Measurements from ENCODE around the gene DENND6B.
"Not testable (repeated sequence)": the region's sequence is repeated elsewhere in the genome, so short reads cannot be mapped to it uniquely, and the experiment has no call there.

DENND6B gene

GRCh38 chr22:50338860-50339462 lies 12.1 kb upstream of the DENND6B start:
- DNase-seq (ENCODE audit: low read depth, low spot score) = no peak

- DNase-seq (ENCODE audit: low read depth, low spot score) = no peak
Observed at GRCh38 chr22:50338042-50338573, 11.3 kb upstream of the DENND6B start.

GRCh38 chr22:50337262-50338041 lies 10.6 kb upstream of the DENND6B start:
- no peak for DNase-seq (ENCODE audit: low read depth, low spot score)

GRCh38 chr22:50334433-50334832 lies 7.6 kb upstream of the DENND6B start:
- not testable (repeated sequence) for DNase-seq (ENCODE audit: low read depth, low spot score)

- DNase-seq (ENCODE audit: low read depth, low spot score) = no peak
Observed at GRCh38 chr22:50329236-50329635, 2.4 kb upstream of the DENND6B start.

GRCh38 chr22:50327711-50328019 lies 853 bp upstream of the DENND6B start:
- DNase-seq (ENCODE audit: low read depth, low spot score) = no peak

- DNase-seq (ENCODE audit: low read depth, low spot score) = no peak
Observed at GRCh38 chr22:50326225-50326955, 422 bp downstream of the DENND6B start.

- DNase-seq (ENCODE audit: low read depth, low spot score) = no peak
Observed at GRCh38 chr22:50325444-50326224, 1.2 kb downstream of the DENND6B start.

GRCh38 chr22:50323900-50324299 lies 2.9 kb downstream of the DENND6B start:
- no peak for DNase-seq (ENCODE audit: low read depth, low spot score)

DNA sequence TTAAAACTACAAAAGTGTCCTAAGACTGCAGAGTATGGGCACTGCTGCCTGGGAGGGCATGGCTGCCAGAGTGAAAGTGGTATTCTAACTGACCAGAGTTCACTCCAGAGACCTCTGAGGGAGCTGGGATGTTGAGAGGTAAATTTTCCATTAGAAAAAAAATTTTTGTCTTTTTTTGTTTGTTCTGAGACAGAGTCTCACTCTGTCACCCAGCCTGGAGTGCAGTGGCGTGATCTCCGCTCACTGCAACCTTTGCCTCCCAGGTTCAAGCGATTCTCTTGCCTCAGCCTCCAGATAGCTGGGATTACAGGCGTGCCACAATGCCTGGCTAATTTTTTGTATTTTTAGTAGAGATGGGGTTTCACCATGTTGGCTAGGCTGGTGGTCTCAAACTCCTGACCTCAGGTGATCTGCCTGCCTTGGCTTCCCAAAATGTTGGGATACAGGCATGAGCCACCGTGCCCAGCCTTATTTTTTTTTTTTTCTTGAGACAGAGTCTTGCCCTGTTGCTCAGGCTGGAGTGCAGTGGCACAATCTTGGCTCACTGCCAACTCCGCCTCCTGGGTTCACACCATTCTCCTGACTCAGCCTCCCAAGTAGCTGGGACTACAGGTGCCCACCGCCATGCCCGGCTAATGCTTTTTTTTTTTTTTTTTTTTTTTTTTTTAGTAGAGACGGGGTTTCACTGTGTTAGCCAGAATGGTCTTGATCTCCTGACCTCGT lies 4.3 kb downstream of the DENND6B start:
- not testable (repeated sequence) for DNase-seq (ENCODE audit: low read depth, low spot score)

DNA sequence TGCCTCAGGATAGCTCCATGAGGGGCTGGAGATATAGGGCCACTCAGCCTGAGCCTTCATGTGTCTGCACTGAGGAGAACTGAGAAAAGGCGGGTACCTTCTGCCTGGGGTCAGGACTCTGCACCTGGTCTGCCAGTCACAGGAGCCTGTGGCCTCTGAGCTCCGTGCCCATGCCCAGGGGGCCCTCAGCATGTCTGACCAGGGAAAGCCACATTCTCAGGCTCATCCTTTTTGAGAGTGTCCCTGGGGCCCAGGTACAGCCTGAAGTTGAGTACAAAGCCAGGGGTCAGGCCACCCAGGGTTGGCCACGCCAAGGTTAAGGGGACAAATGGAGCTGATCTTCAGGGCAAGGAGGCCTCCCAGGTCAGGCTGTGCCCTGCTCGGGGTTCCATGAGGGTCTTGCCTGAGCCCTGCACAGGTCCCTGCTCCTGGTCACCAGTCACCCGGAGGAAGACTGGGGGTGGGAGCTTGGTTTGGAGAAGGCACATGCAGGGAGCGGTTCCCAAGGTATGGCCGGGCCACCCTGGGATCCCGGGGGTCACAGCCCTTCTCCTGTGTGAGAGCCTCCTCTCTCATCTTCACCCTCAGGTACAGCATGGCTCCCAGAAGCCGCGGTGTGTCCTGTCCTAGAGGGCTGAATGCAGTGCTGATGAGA lies 6.0 kb downstream of the DENND6B start:
- no peak for DNase-seq (ENCODE audit: low read depth, low spot score)

DNA sequence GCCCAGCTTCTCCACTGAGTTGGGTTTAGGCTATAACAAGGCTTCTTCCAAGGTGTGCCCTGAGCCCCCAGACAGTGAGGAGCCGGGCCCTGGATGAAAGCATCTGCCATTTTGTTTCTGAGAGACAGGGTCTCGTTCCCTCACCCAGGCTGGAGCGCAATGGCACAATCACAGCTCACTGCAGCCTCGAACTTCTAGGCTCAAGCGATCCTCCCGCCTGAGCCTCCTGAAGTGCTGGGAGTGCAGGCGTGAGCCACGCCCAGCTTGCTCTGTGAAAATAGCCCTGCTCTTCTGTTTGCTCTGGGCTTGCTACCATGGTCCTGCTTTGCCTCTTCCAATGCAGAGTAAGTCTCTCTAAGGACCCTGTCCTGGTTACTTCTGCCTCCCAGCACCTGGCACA lies 6.7 kb downstream of the DENND6B start:
- no peak for DNase-seq (ENCODE audit: low read depth, low spot score)

GRCh38 chr22:50319503-50319951 lies 7.3 kb downstream of the DENND6B start:
- DNase-seq (ENCODE audit: low read depth, low spot score) = no peak

DNA sequence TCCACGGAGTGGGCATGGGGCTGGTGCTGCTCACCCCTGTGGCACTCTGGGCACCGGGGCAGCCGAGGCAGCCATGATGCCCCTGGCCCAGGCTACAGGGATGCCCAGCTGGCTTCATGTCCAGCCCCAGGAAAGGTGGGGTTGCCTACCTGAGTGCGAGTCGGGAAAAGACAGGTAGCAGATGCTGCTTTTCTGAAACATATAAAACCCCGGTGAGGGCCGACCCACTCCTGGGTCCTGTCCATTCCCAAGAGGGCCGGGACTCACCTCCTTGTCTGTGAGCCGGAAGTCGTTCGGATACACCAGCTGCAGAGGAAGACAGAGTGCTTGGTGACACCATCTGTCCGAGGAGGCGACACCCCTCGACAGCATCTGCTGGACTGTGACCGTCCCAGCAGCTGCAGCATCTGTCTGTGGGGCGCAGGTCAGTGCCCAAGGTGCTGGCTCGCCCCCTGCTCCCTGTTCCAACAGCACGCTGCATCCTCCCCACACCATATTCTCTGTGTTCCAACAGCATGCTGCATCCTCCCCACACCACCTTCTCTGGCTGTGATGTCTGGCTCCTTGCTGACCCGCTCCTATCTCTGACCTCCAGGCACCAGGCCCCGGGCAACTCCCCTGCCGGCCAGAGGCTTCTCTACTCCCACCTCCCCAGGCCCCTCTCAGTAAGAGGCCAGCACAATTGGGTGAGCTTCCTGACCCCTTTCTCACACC lies 8.0 kb downstream of the DENND6B start:
- DNase-seq (ENCODE audit: low read depth, low spot score) = no peak

GRCh38 chr22:50318356-50318697 lies 8.5 kb downstream of the DENND6B start:
- DNase-seq (ENCODE audit: low read depth, low spot score) = no peak

DNA sequence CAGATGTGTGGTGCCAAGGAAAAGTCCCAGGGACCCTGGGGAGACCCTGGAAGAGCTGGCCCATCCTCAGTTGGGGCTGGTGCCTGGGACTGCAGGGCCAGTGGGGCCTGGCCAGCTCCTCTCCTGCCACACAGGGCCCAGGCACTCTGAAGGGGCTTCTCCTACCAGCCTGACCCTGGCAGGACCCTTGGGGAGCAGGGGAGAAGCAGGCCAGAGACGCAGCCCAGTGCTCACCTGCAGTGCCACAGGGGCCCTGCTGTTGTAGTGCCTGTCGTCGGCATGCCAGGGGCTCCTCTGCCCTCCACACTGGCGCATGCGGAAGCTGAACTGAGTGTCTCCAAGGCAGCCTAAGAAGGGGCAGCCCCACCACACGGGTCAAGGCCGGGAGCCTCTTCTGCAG lies 9.1 kb downstream of the DENND6B start:
- no peak for DNase-seq (ENCODE audit: low read depth, low spot score)

DNA sequence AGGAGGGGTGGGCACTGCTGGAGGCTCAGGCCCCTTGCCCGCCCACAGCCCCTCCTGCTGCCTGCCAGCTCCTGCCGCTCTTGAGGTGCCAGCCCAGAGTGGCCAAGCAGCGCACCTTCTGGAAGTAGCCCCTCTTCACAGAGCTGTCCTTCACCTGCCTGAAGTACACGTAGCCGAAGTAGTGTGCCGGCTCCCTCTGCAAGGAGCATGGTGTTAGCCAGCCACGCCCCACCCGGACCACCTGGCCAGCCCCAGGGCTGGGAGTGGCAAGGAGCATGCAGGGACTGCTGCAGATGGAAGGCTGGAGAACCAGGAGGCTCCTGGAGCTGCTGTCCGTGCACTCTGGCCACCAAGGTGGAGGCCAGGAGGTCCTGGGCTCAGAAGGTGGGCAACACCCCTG lies 9.6 kb downstream of the DENND6B start:
- DNase-seq (ENCODE audit: low read depth, low spot score) = no peak

- no peak for DNase-seq (ENCODE audit: low read depth, low spot score)
Observed at GRCh38 chr22:50316114-50317065, 10.4 kb downstream of the DENND6B start.

Measured in activated naive CD8-positive, alpha-beta T cell treated with anti-CD3 and anti-CD28 coated beads, Interleukin-2, amount 50 U/mL, for 16 hours (primary cell).